Measurements from ENCODE around the gene DRAP1.

Gene DRAP1

DNA sequence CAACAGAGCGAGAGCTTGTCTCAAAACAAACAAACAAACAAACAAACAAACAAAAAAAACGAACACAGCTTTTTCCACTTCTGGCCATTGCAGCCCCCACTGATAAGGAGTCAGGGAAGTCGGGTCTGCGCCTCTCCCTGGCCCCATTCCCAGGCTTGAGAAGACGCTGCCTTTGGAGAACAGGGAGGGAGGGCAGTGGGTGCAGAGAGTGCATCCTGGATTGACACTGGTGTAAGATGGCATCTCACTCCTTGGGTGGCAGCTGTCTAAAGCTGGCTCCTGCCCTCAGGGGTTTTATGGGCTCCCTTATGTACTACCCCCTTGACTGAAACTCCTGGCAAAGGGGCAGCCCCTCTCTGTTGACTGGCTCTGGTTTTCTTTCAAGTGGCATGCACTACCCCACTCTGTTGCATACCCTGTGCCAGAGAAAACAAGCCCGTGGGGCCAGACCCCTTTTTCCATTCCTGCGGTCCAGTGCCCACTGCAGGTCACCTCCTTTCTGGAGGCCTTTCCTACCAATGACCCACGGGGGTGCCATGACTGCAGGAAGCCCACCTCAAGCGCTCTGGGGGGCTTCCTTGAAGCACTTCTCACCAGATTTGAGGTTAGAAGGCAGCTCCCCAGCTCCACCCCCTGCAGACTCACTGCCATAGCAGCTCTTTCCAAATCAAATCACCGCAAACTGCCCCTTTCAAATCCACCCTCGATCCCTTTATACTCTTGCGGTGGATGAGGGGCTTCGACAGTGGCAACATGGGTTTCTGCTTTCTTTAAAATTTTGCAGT is 12.7 kb downstream of the DRAP1 start:
- no peak for TF ChIP-seq SIN3A (IDR thresholded peaks at IDR 0.05; ENCODE audit: borderline replicate concordance, insufficient read depth, low read length)
- TF ChIP-seq POLR2AphosphoS5 (IDR thresholded peaks at IDR 0.05; ENCODE audit: low read depth, low read length): no peak
- no peak for TF ChIP-seq TAF1 (IDR thresholded peaks at IDR 0.05; ENCODE audit: borderline replicate concordance, insufficient read depth, low read length)
- no peak for TF ChIP-seq FOXP2 (optimal IDR thresholded peaks at IDR 0.05; ENCODE audit: borderline replicate concordance, extremely low read depth, extremely low read length, insufficient read depth)
- no peak for TF ChIP-seq REST (IDR thresholded peaks at IDR 0.05; ENCODE audit: insufficient read depth in 1 of 2, low read depth in 2 of 2, low read length in 2 of 2)

- no peak for TF ChIP-seq REST (IDR thresholded peaks at IDR 0.05; ENCODE audit: insufficient read depth in 1 of 2, low read depth in 2 of 2, low read length in 2 of 2)
Observed at GRCh38 chr11:65932558-65932919, 13.3 kb downstream of the DRAP1 start.

DNA sequence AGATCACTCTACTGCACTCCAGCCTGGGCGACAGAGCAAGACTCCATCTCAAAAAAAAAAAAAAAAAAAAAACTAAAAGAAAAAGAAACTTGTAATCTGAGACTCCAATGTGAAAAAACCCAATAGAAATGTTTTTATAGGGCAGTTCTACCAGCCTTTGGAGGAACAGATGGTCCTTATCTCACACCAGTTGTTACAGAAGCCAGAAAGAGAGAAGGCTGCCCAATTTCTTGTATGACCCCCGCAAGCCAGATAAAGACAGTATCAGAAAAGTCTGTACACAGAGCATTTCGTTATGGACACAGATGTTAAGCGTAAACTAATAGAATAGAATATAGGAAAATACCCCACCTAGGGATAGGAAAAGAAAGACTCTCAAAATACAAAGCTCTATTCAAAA is 14.8 kb downstream of the DRAP1 start:
- TF ChIP-seq REST (IDR thresholded peaks at IDR 0.05; ENCODE audit: insufficient read depth in 1 of 2, low read depth in 2 of 2, low read length in 2 of 2): no peak
- no peak for TF ChIP-seq FOXP2 (optimal IDR thresholded peaks at IDR 0.05; ENCODE audit: borderline replicate concordance, extremely low read depth, extremely low read length, insufficient read depth)
- TF ChIP-seq POLR2AphosphoS5 (IDR thresholded peaks at IDR 0.05; ENCODE audit: low read depth, low read length): no peak
- TF ChIP-seq TAF1 (IDR thresholded peaks at IDR 0.05; ENCODE audit: borderline replicate concordance, insufficient read depth, low read length): no peak
- no peak for TF ChIP-seq SIN3A (IDR thresholded peaks at IDR 0.05; ENCODE audit: borderline replicate concordance, insufficient read depth, low read length)

DNA sequence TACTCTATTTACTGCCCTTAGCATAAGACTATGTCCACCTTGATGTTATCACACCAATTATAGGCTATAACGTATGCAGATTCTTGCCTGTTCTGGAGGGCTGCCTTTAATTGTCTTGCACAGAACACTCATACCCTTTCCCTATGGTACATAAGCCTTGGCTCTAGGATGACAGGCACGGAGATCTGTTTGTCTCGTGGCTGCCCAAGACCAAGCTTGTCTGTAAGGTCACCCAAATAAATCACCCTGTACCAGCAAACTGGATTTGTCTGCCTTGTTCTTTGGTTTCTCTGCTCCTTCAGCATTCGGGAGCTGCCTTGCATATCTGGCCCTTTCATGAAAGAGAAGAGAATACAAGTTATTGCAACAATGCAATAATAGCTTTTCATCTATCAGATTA is 18.5 kb downstream of the DRAP1 start:
- TF ChIP-seq POLR2AphosphoS5 (IDR thresholded peaks at IDR 0.05; ENCODE audit: low read depth, low read length) (no peak), TAF1 (IDR thresholded peaks at IDR 0.05; ENCODE audit: borderline replicate concordance, insufficient read depth, low read length) (no peak), SIN3A (IDR thresholded peaks at IDR 0.05; ENCODE audit: borderline replicate concordance, insufficient read depth, low read length) (no peak), FOXP2 (optimal IDR thresholded peaks at IDR 0.05; ENCODE audit: borderline replicate concordance, extremely low read depth, extremely low read length, insufficient read depth) (no peak), REST (IDR thresholded peaks at IDR 0.05; ENCODE audit: insufficient read depth in 1 of 2, low read depth in 2 of 2, low read length in 2 of 2) (no peak)
